ENCODE results near the gene ZNF324. TPM values are rescaled to one million over a fixed set of nuclear protein-coding genes. Genes with fewer than 3 reads are reported as not detected.

The ZNF324 gene
- total and polyA plus RNA-seq, 9 of the 15 experiments (the other 6 are each of a cell fraction or from before 2014, with no cell fraction given) = 0.92 to 16.4 (median 5.3) TPM

DNA sequence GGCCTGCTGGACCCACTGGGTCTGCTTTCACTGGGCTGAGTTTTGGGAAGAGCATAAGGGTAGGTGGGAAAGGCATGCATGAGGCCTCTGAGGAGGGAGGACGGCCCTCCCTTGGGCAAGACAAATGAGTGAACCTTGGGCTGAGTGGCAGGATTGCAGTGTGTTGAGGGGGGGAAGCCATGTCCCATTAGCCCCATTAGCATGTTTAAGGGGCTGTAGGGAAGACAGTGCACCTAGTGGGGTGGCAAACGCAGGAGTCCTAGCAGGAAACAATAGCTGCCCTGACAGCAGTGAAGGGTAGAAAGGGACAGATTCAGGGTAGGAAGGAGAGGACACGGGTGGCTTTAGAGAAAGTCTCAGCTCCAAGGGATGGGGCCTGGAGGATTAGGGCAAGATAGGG is 55.8 kb downstream of the ZNF324 start (continued):
- no peak for TF ChIP-seq CBX3 (IDR thresholded peaks at IDR 0.05; ENCODE audit: borderline replicate concordance in 1 of 2, low read length in 2 of 2)
- TF ChIP-seq, protein P1, sequence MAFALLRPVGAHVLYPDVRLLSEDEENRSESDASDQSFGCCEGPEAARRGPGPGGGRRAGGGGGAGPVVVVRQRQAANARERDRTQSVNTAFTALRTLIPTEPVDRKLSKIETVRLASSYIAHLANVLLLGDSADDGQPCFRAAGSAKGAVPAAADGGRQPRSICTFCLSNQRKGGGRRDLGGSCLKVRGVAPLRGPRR (CRISPR knock-in tag; IDR thresholded peaks at IDR 0.05) = no peak
- no peak for TF ChIP-seq ZNF668 (CRISPR knock-in tag; IDR thresholded peaks at IDR 0.05)
- TF ChIP-seq CBX1 (IDR thresholded peaks at IDR 0.05; ENCODE audit: low read depth) = no peak
- no peak for TF ChIP-seq EHMT2 (IDR thresholded peaks at IDR 0.05)

Small RNA genes within 50 kb of the gene (small RNA-seq; reads per million reads assigned to genes)
- not detected for gene RN7SL693P
- gene RNU6-1337P = not detected

Other genes starting within 250 kb of the ZNF324 start
Only the 7 nearest of the 19 such genes appear.
- gene RNF225, start 71.4 kb upstream of the ZNF324 start, total RNA-seq (2014; rRNA removed) = 0.37 TPM in 1 of 2 replicates, not detected in the other
- not detected in 2 replicates for gene RNF225, start 71.4 kb upstream of the ZNF324 start, total RNA-seq (2014; rRNA removed; fragmentation: Illumina TruSeq; extraction: Trizol)
- not detected in 2 replicates for gene RNF225, start 71.4 kb upstream of the ZNF324 start, total RNA-seq (2015; rRNA removed; fragmentation: Illumina TruSeq; extraction: Trizol)
- gene RNF225, start 71.4 kb upstream of the ZNF324 start, total RNA-seq (2021) = 0.31 and 0.33 TPM in 2 replicates
- gene RNF225, start 71.4 kb upstream of the ZNF324 start, polyA plus RNA-seq (2011; rRNA removed) = not detected in 2 replicates
- not detected in 2 replicates for gene RNF225, start 71.4 kb upstream of the ZNF324 start, polyA plus RNA-seq (2014; fragmentation: Illumina TruSeq; extraction: Trizol)
- not detected for gene RNF225, start 71.4 kb upstream of the ZNF324 start, polyA plus RNA-seq (2014; fragmentation: Nextera tagmentation; extraction: Ambion mirVana)
- gene RNF225, start 71.4 kb upstream of the ZNF324 start, polyA plus RNA-seq (2014; rRNA removed) = not detected in 2 replicates
- gene ZNF584, start 58.4 kb upstream of the ZNF324 start, total RNA-seq (2014; rRNA removed) = 35.0 and 44.2 TPM in 2 replicates
- gene ZNF584, start 58.4 kb upstream of the ZNF324 start, total RNA-seq (2014; rRNA removed; fragmentation: Illumina TruSeq; extraction: Trizol) = 23.0 and 23.2 TPM in 2 replicates
- gene ZNF584, start 58.4 kb upstream of the ZNF324 start, total RNA-seq (2015; rRNA removed; fragmentation: Illumina TruSeq; extraction: Trizol) = 22.1 and 22.9 TPM in 2 replicates
- 40.9 and 43.4 TPM in 2 replicates for gene ZNF584, start 58.4 kb upstream of the ZNF324 start, total RNA-seq (2021)
- 23.4 and 27.1 TPM in 2 replicates for gene ZNF584, start 58.4 kb upstream of the ZNF324 start, polyA plus RNA-seq (2011; rRNA removed)
- gene ZNF584, start 58.4 kb upstream of the ZNF324 start, polyA plus RNA-seq (2014; fragmentation: Illumina TruSeq; extraction: Trizol) = 24.6 and 25.6 TPM in 2 replicates
- gene ZNF584, start 58.4 kb upstream of the ZNF324 start, polyA plus RNA-seq (2014; fragmentation: Nextera tagmentation; extraction: Ambion mirVana) = 1 to 10 TPM; 5.8 to 7.1 TPM
- 20.8 and 27.5 TPM in 2 replicates for gene ZNF584, start 58.4 kb upstream of the ZNF324 start, polyA plus RNA-seq (2014; rRNA removed)
- not detected in 2 replicates for gene ZNF132, start 26.9 kb upstream of the ZNF324 start, total RNA-seq (2014; rRNA removed)
- gene ZNF132, start 26.9 kb upstream of the ZNF324 start, total RNA-seq (2014; rRNA removed; fragmentation: Illumina TruSeq; extraction: Trizol) = not detected in 2 replicates
- gene ZNF132, start 26.9 kb upstream of the ZNF324 start, total RNA-seq (2015; rRNA removed; fragmentation: Illumina TruSeq; extraction: Trizol) = not detected in 2 replicates
- gene ZNF132, start 26.9 kb upstream of the ZNF324 start, total RNA-seq (2021) = not detected in 2 replicates
- 0.03 TPM in 1 of 2 replicates, not detected in the other for gene ZNF132, start 26.9 kb upstream of the ZNF324 start, polyA plus RNA-seq (2011; rRNA removed)
- not detected in 2 replicates for gene ZNF132, start 26.9 kb upstream of the ZNF324 start, polyA plus RNA-seq (2014; fragmentation: Illumina TruSeq; extraction: Trizol)
- under 1 TPM; 0.14 to 0.42 TPM for gene ZNF132, start 26.9 kb upstream of the ZNF324 start, polyA plus RNA-seq (2014; fragmentation: Nextera tagmentation; extraction: Ambion mirVana)
- gene ZNF132, start 26.9 kb upstream of the ZNF324 start, polyA plus RNA-seq (2014; rRNA removed) = 0.03 and 0.05 TPM in 2 replicates
- 12.5 and 13.5 TPM in 2 replicates for gene ZNF324B, start 15.5 kb upstream of the ZNF324 start, total RNA-seq (2014; rRNA removed)
- gene ZNF324B, start 15.5 kb upstream of the ZNF324 start, total RNA-seq (2014; rRNA removed; fragmentation: Illumina TruSeq; extraction: Trizol) = 5.8 and 7.5 TPM in 2 replicates
- 9.1 and 9.3 TPM in 2 replicates for gene ZNF324B, start 15.5 kb upstream of the ZNF324 start, total RNA-seq (2015; rRNA removed; fragmentation: Illumina TruSeq; extraction: Trizol)
- 12.6 and 13.2 TPM in 2 replicates for gene ZNF324B, start 15.5 kb upstream of the ZNF324 start, total RNA-seq (2021)
- gene ZNF324B, start 15.5 kb upstream of the ZNF324 start, polyA plus RNA-seq (2011; rRNA removed) = 3.5 and 4.7 TPM in 2 replicates
- gene ZNF324B, start 15.5 kb upstream of the ZNF324 start, polyA plus RNA-seq (2014; fragmentation: Illumina TruSeq; extraction: Trizol) = 4.9 TPM in 2 replicates
- under 1 TPM; 0.20 to 0.25 TPM for gene ZNF324B, start 15.5 kb upstream of the ZNF324 start, polyA plus RNA-seq (2014; fragmentation: Nextera tagmentation; extraction: Ambion mirVana)
- 5.7 and 6.2 TPM in 2 replicates for gene ZNF324B, start 15.5 kb upstream of the ZNF324 start, polyA plus RNA-seq (2014; rRNA removed)
- gene ZNF446, start 9.3 kb downstream of the ZNF324 start, total RNA-seq (2014; rRNA removed) = 4.2 and 4.8 TPM in 2 replicates
- 0.64 and 0.95 TPM in 2 replicates for gene ZNF446, start 9.3 kb downstream of the ZNF324 start, total RNA-seq (2014; rRNA removed; fragmentation: Illumina TruSeq; extraction: Trizol)
- gene ZNF446, start 9.3 kb downstream of the ZNF324 start, total RNA-seq (2015; rRNA removed; fragmentation: Illumina TruSeq; extraction: Trizol) = 2.5 and 3.3 TPM in 2 replicates
- 3.5 and 4.3 TPM in 2 replicates for gene ZNF446, start 9.3 kb downstream of the ZNF324 start, total RNA-seq (2021)
- gene ZNF446, start 9.3 kb downstream of the ZNF324 start, polyA plus RNA-seq (2011; rRNA removed) = 1.2 and 2.7 TPM in 2 replicates
- gene ZNF446, start 9.3 kb downstream of the ZNF324 start, polyA plus RNA-seq (2014; fragmentation: Illumina TruSeq; extraction: Trizol) = 1.2 and 2.4 TPM in 2 replicates
- gene ZNF446, start 9.3 kb downstream of the ZNF324 start, polyA plus RNA-seq (2014; fragmentation: Nextera tagmentation; extraction: Ambion mirVana) = under 1 TPM; 0.07 to 0.17 TPM
- gene ZNF446, start 9.3 kb downstream of the ZNF324 start, polyA plus RNA-seq (2014; rRNA removed) = 2.6 and 3.9 TPM in 2 replicates
- 101 and 152 TPM in 2 replicates for gene SLC27A5, start 44.9 kb downstream of the ZNF324 start, total RNA-seq (2014; rRNA removed)
- gene SLC27A5, start 44.9 kb downstream of the ZNF324 start, total RNA-seq (2014; rRNA removed; fragmentation: Illumina TruSeq; extraction: Trizol) = 29.4 and 48.4 TPM in 2 replicates
- 42.2 and 45.2 TPM in 2 replicates for gene SLC27A5, start 44.9 kb downstream of the ZNF324 start, total RNA-seq (2015; rRNA removed; fragmentation: Illumina TruSeq; extraction: Trizol)
- gene SLC27A5, start 44.9 kb downstream of the ZNF324 start, total RNA-seq (2021) = 58.2 and 67.5 TPM in 2 replicates
- 64.7 and 86.6 TPM in 2 replicates for gene SLC27A5, start 44.9 kb downstream of the ZNF324 start, polyA plus RNA-seq (2011; rRNA removed)
- gene SLC27A5, start 44.9 kb downstream of the ZNF324 start, polyA plus RNA-seq (2014; fragmentation: Illumina TruSeq; extraction: Trizol) = 56.9 and 85.4 TPM in 2 replicates
- 100 to 1,000 TPM; 316 to 318 TPM for gene SLC27A5, start 44.9 kb downstream of the ZNF324 start, polyA plus RNA-seq (2014; fragmentation: Nextera tagmentation; extraction: Ambion mirVana)
- 89.7 and 116 TPM in 2 replicates for gene SLC27A5, start 44.9 kb downstream of the ZNF324 start, polyA plus RNA-seq (2014; rRNA removed)
- gene ZBTB45, start 52.7 kb downstream of the ZNF324 start, total RNA-seq (2014; rRNA removed) = 7.2 and 7.8 TPM in 2 replicates
- gene ZBTB45, start 52.7 kb downstream of the ZNF324 start, total RNA-seq (2014; rRNA removed; fragmentation: Illumina TruSeq; extraction: Trizol) = 0.32 and 0.58 TPM in 2 replicates
- gene ZBTB45, start 52.7 kb downstream of the ZNF324 start, total RNA-seq (2015; rRNA removed; fragmentation: Illumina TruSeq; extraction: Trizol) = 2.2 and 2.7 TPM in 2 replicates
- 14.0 and 16.1 TPM in 2 replicates for gene ZBTB45, start 52.7 kb downstream of the ZNF324 start, total RNA-seq (2021)
- 1.4 and 4.0 TPM in 2 replicates for gene ZBTB45, start 52.7 kb downstream of the ZNF324 start, polyA plus RNA-seq (2011; rRNA removed)
- 1.8 and 4.7 TPM in 2 replicates for gene ZBTB45, start 52.7 kb downstream of the ZNF324 start, polyA plus RNA-seq (2014; fragmentation: Illumina TruSeq; extraction: Trizol)
- under 1 TPM; 0.08 to 0.13 TPM for gene ZBTB45, start 52.7 kb downstream of the ZNF324 start, polyA plus RNA-seq (2014; fragmentation: Nextera tagmentation; extraction: Ambion mirVana)
- gene ZBTB45, start 52.7 kb downstream of the ZNF324 start, polyA plus RNA-seq (2014; rRNA removed) = 5.8 and 6.8 TPM in 2 replicates

Data from K562 (cell line).